HCT116 (cell line): ENCODE data around the gene CLSTN1. TPM values are rescaled to one million over a fixed set of nuclear protein-coding genes. Genes with fewer than 3 reads are reported as not detected.

Source experiments
- ATAC-seq: fragments of 200-7000 bp; cut with Tn5 transposase; 2 replicates; pipeline ENCODE4 v1.9.1; 2020; ENCODE audit warnings: mild to moderate bottlenecking, moderate library complexity
- BruUV-seq: library from RNA; stranded (reverse); fragments of 400-500 nt; replicated peaks from 2 replicates; lab custom pipeline; 2021; lab: Mats Ljungman, UMichigan
- CTCF ChIA-PET: fragments of 300-600 bp; sonication (Branson Sonifier 250); formaldehyde crosslinking; loops from one replicate; lab custom pipeline; 2021; ENCODE audit warnings: antibody characterized with exemption; lab: Charles Lee
- POLR2A ChIA-PET: fragments of 300-600, 350-600 bp; sonication (Branson Sonifier 250); formaldehyde crosslinking; loops from one replicate; lab custom pipeline; 2021; ENCODE audit warnings: antibody characterized with exemption; lab: Charles Lee
- RAD21 ChIA-PET, 2 experiments: fragments of 300-600 bp; sonication (Branson Sonifier 250); formaldehyde crosslinking; loops; one replicate each; lab custom pipeline; 2023; ENCODE audit warnings: low total read pairs in 2 of 2; ENCODE audit not compliant: uncharacterized antibody in 2 of 2, unreplicated experiment in 2 of 2, low non-redundant PET in 1 of 2; lab: Charles Lee
- DNase-seq: peaks from one replicate; pipeline ENCODE4 v3.0.0-alpha.2; 2010; ENCODE audit warnings: low read depth, low spot score
- H2AFZ ChIP-seq: fragments of 200-600 bp; shearing (Covaris generic), sonication (generic); 2 replicates; pipeline ENCODE4 v1.6.1; 2017; ENCODE audit warnings: low read depth, mixed run types, mixed read lengths, antibody characterized with exemption, low read length; ENCODE audit not compliant: poor library complexity, severe bottlenecking
- H3K27ac ChIP-seq: 2 replicates; pipeline ENCODE4 v1.5.1; 2012; ENCODE audit warnings: low read depth, low read length
- H3K27me3 ChIP-seq: fragments of 200-600 bp; sonication (generic); 2 replicates; pipeline ENCODE4 v1.6.1; 2016; ENCODE audit warnings: mixed run types, low read length, mixed read lengths; ENCODE audit not compliant: insufficient read depth
- H3K36me3 ChIP-seq, 2 experiments: fragments of 200-500 bp in 1 of 2; fragments of 200-600 bp in 1 of 2; sonication (Bioruptor generic) in 1 of 2; sonication (generic) in 1 of 2; 2 replicates each; pipeline versions ENCODE4 v1.5.1 to v1.6.1; 2014 to 2016; ENCODE audit warnings: low read length in 2 of 2, inconsistent platforms in 1 of 2, mixed read lengths in 1 of 2, mixed run types in 1 of 2; ENCODE audit not compliant: insufficient read depth in 2 of 2, control insufficient read depth in 1 of 2
- H3K4me1 ChIP-seq, 2 experiments: fragments of 200-600 bp in 1 of 2; sonication (generic) in 1 of 2; 2 replicates each; pipeline versions ENCODE4 v1.5.1 to v1.6.1; 2012 to 2017; ENCODE audit warnings: low read length in 2 of 2, inconsistent platforms in 1 of 2, mild to moderate bottlenecking in 1 of 2, mixed read lengths in 1 of 2, mixed run types in 1 of 2, moderate library complexity in 1 of 2; ENCODE audit not compliant: insufficient read depth in 2 of 2, control insufficient read depth in 1 of 2
- H3K4me2 ChIP-seq: fragments of 200-600 bp; sonication (generic); 2 replicates; pipeline ENCODE4 v1.6.1; 2017; ENCODE audit warnings: mixed run types, low read length, mixed read lengths
- H3K4me3 ChIP-seq, 2 experiments: fragments of 200-600 bp in 1 of 2; sonication (generic) in 1 of 2; replicated peaks in 1 of 2; 2 replicates each; pipeline ENCODE4 v1.5.1; 2011 to 2016; ENCODE audit warnings: low read length in 2 of 2, control low read depth in 1 of 2, low read depth in 1 of 2, mild to moderate bottlenecking in 1 of 2, mixed read lengths in 1 of 2, mixed run types in 1 of 2
- H3K79me2 ChIP-seq: fragments of 200-600 bp; sonication (generic); 2 replicates; pipeline ENCODE4 v1.6.1; 2017; ENCODE audit warnings: mild to moderate bottlenecking, mixed run types, low read length, moderate library complexity, mixed read lengths; ENCODE audit not compliant: insufficient read depth
- H3K9ac ChIP-seq: fragments of 200-600 bp; sonication (generic); 2 replicates; pipeline ENCODE4 v1.6.1; 2016; ENCODE audit warnings: low read length, mixed read lengths
- H3K9me2 ChIP-seq: fragments of 200-600 bp; sonication (generic), shearing (Covaris generic); 2 replicates; pipeline ENCODE4 v1.6.1; 2017; ENCODE audit warnings: mixed run types, mild to moderate bottlenecking, moderate library complexity; ENCODE audit not compliant: insufficient read depth
- H3K9me3 ChIP-seq, 2 experiments: fragments of 200-500 bp in 1 of 2; fragments of 200-600 bp in 1 of 2; sonication (Bioruptor generic) in 1 of 2; sonication (generic) in 1 of 2; 2 replicates each; pipeline ENCODE4 v1.6.1; 2014 to 2017; ENCODE audit warnings: low read length in 2 of 2, mixed read lengths in 2 of 2, inconsistent platforms in 1 of 2, low read depth in 1 of 2, mild to moderate bottlenecking in 1 of 2, mixed run types in 1 of 2, moderate library complexity in 1 of 2; ENCODE audit not compliant: control insufficient read depth in 1 of 2, insufficient read depth in 1 of 2
- H4K20me1 ChIP-seq: fragments of 200-600 bp; sonication (generic), shearing (Covaris generic); 2 replicates; pipeline ENCODE4 v1.6.1; 2017; ENCODE audit warnings: mixed run types, mild to moderate bottlenecking, moderate library complexity; ENCODE audit not compliant: insufficient read depth
- CBX3 ChIP-seq: IDR thresholded peaks from 2 replicates; pipeline ENCODE4 v1.6.1; 2012; ENCODE audit warnings: low read depth
- EGR1 ChIP-seq: IDR thresholded peaks from 2 replicates; pipeline ENCODE4 v1.6.1; 2012; ENCODE audit warnings: low read depth
- ELF1 ChIP-seq: IDR thresholded peaks from 2 replicates; pipeline ENCODE4 v1.6.1; 2012; ENCODE audit warnings: low read depth, borderline replicate concordance
- EZH2 ChIP-seq: fragments of 200-600 bp; sonication (generic); IDR thresholded peaks from 2 replicates; pipeline ENCODE4 v1.6.1; 2017; ENCODE audit warnings: antibody characterized with exemption, mixed run types
- POLR2AphosphoS5 ChIP-seq: IDR thresholded peaks from 2 replicates; pipeline ENCODE4 v1.6.1; 2011; ENCODE audit warnings: mild to moderate bottlenecking, low read depth, low read length, moderate library complexity
- TCF7L2 ChIP-seq: IDR thresholded peaks from 2 replicates; pipeline ENCODE4 v1.7.0; 2011; ENCODE audit warnings: borderline replicate concordance, inconsistent platforms; ENCODE audit not compliant: insufficient read depth, insufficient read length; ENCODE audit errors: extremely low read depth
- YY1 ChIP-seq: IDR thresholded peaks from 2 replicates; pipeline ENCODE4 v1.6.1; 2011; ENCODE audit warnings: low read length, low read depth, moderate library complexity, mild to moderate bottlenecking; ENCODE audit not compliant: insufficient replicate concordance; ENCODE audit errors: extremely low read depth
- ZFX ChIP-seq: fragments of 450-650 bp; IDR thresholded peaks from 2 replicates; pipeline ENCODE4 v1.6.1; 2017
- intact Hi-C: fragments of 100-400 bp; cut with micrococcal nuclease; formaldehyde crosslinking; loops from 2 replicates; pipeline ENCODE4 v1.10.0; 2022
- total RNA-seq: library from RNA; stranded (reverse); gene quantifications from one replicate; pipeline ENCODE4 v1.2.1, GENCODE V29; 2021; ENCODE audit not compliant: unreplicated experiment

Gene CLSTN1
- total RNA-seq, 1 experiment from 2014 or later = 113 TPM

DNA sequence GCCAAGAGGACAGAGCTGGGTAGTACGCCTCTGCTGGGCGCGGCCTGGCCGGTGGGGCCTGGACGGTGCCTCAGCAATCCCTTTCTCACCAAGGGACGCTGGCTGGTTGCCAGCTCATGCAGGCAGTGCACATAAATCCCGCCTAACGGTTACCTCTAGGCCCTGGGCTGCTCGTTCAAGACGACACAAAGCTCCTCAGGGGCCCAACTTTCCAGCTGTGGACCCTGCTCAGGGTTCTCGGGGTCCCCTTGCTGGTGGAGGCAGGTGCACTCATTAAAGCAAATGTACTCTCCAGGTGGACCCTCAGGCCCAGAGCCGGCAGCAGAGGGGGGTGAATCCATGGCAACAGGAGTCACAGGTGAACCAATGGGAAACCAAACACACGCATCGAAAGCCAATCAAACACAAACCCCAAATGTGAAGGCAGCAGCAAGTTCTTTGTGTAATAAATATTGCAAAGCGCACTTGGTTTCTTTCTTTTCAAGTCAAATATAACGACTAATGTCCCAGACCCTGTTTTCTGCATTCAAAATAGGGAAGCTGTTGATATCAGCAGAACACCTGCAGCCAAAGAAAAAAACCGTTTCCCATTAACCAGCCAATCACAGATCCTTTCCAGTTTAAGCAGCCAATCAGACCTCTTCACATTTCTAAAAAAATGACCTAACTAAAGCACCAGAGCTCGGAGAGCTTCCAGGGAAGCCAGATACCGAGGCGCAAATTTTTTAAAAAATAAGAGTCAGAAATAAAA lies 26.1 kb upstream of the CLSTN1 start:
- ATAC-seq (no peak), DNase-seq (no peak)
- no peaks in the 10 kb centered on the region; a peak in 1 of 4 replicates for H3K4me1 ChIP-seq
- intact Hi-C loops = no loop called here
- POLR2A ChIA-PET = no interaction called here
- no peaks in the 10 kb centered on the region for H3K36me3 ChIP-seq
- no peaks in the 10 kb centered on the region for H4K20me1 ChIP-seq
- no peak overlapping the region for H3K27ac ChIP-seq
- no peaks in the 10 kb centered on the region for H3K27me3 ChIP-seq
- no peak overlapping the region for H3K9ac ChIP-seq
- H3K9me2 ChIP-seq = no peaks in the 10 kb centered on the region
- H3K9me3 ChIP-seq = peaks cover 0 to 7% of the 10 kb centered on the region in 2 experiments; a peak in 1 of 4 replicates
- no peak overlapping the region for H2AFZ ChIP-seq
- H3K79me2 ChIP-seq = no peaks in the 10 kb centered on the region
- RAD21 ChIA-PET = no interaction called here
- CTCF ChIA-PET = no interaction called here
- no peak overlapping the region for H3K4me2 ChIP-seq
- TF ChIP-seq EGR1 = no peak
- TF ChIP-seq EZH2 = no peak
- TF ChIP-seq POLR2AphosphoS5 = no peak
- no peak for TF ChIP-seq CBX3
- no peak for TF ChIP-seq ELF1
- TF ChIP-seq, all 23 proteins: peak for 0
- no TSS peak for BruUV-seq
- no peak overlapping the region for H3K4me3 ChIP-seq

DNA sequence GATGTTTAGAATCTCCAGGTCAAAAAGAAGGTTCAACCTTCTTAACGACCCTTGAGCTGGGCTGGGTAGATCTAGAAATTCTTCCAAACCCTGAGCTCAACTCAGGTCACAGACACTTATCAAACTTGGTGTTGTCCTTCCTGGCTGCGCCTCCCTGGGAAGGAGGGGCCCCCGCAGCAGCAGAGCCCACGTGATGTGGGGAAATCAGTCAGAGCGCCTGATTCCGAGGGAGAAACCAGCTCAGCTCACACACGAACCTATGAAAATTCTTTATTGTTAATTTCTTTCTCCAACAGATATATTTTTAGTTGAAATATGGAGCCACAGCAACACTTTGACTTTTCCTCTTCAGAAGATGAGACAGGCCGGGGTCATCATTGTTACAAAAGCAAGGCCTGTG lies 24.3 kb upstream of the CLSTN1 start:
- Histone ChIP-seq H2AFZ (no peak overlapping the region), H3K9me3 (no peaks in the 10 kb centered on the region; a peak in 1 of 4 replicates), H3K4me1 (no peaks in the 10 kb centered on the region; a peak in 1 of 4 replicates), H3K36me3 (no peaks in the 10 kb centered on the region), H4K20me1 (no peaks in the 10 kb centered on the region), H3K4me2 (no peak overlapping the region), H3K79me2 (no peaks in the 10 kb centered on the region), H3K27me3 (no peaks in the 10 kb centered on the region), H3K9me2 (no peaks in the 10 kb centered on the region), H3K9ac (no peak overlapping the region), H3K4me3 (no peak overlapping the region), H3K27ac (no peak overlapping the region)
- DNase-seq = no peak
- ChIA-PET RAD21 (no interaction called here), POLR2A (no interaction called here), CTCF (interaction anchor here (1.0 kb wide), 1 partner anchor 13 kb away, joined by 3 read pairs; no protein-coding TSS in a partner anchor)
- ATAC-seq = no peak
- intact Hi-C loops = no loop called here
- no TSS peak for BruUV-seq
- TF ChIP-seq ELF1 = no peak
- TF ChIP-seq TCF7L2 = no peak
- TF ChIP-seq YY1 = no peak
- TF ChIP-seq ZFX = no peak
